Endothelial cell of umbilical vein (primary cell): ENCODE measurements around the gene CIDEC. TPM values are rescaled to one million over a fixed set of nuclear protein-coding genes. Genes with fewer than 3 reads are reported as not detected.

Experiments used
- BruUV-seq: library from RNA; stranded (reverse); fragments of 400-500 nt; replicated peaks from 2 replicates; lab custom pipeline; 2021; lab: Mats Ljungman, UMichigan
- CTCF ChIA-PET: fragments of 300-600, 350-600 bp; sonication (Branson Sonifier 250); formaldehyde crosslinking; loops from one replicate; lab custom pipeline; 2021; ENCODE audit warnings: antibody characterized with exemption, inconsistent platforms; lab: Charles Lee
- POLR2A ChIA-PET: fragments of 300-600, 350-600 bp; sonication (Branson Sonifier 250); formaldehyde crosslinking; loops from one replicate; lab custom pipeline; 2021; ENCODE audit warnings: antibody characterized with exemption, inconsistent platforms; lab: Charles Lee
- DNase-seq: peaks from one replicate; pipeline ENCODE4 v3.0.0-alpha.2; 2011; ENCODE audit warnings: low read depth, low spot score
- FAIRE-seq: peaks from 2 replicates; lab custom pipeline; 2011; peaks lifted over from hg19 to GRCh38; lab: Jason Lieb, UNC
- H2AFZ ChIP-seq: 2 replicates; pipeline ENCODE4 v1.6.0; 2012; ENCODE audit warnings: low read depth, low read length, control low read depth, inconsistent platforms
- H3K27ac ChIP-seq: 2 replicates; pipeline ENCODE4 v1.5.1; 2011; ENCODE audit warnings: low read depth, mild to moderate bottlenecking, control low read depth, low read length, moderate library complexity; ENCODE audit not compliant: insufficient read depth
- H3K27me3 ChIP-seq, 2 experiments: 2 replicates each; pipeline versions ENCODE4 v1.6.0 to v1.6.1; 2011; ENCODE audit warnings: low read length in 2 of 2, mixed read lengths in 1 of 2; ENCODE audit not compliant: control insufficient read depth in 2 of 2, insufficient read depth in 2 of 2
- H3K36me3 ChIP-seq, 2 experiments: 2 replicates in 1 of 2; 3 replicates in 1 of 2; pipeline ENCODE4 v1.5.1; 2011; ENCODE audit warnings: low read length in 2 of 2, mild to moderate bottlenecking in 1 of 2, moderate library complexity in 1 of 2; ENCODE audit not compliant: control insufficient read depth in 2 of 2, insufficient read depth in 2 of 2; ENCODE audit errors: extremely low read depth in 1 of 2
- H3K4me1 ChIP-seq: 3 replicates; pipeline ENCODE4 v1.5.1; 2011; ENCODE audit warnings: mild to moderate bottlenecking, low read length; ENCODE audit not compliant: control insufficient read depth, insufficient read depth; ENCODE audit errors: extremely low read depth
- H3K4me2 ChIP-seq: 2 replicates; pipeline ENCODE4 v1.6.1; 2011; ENCODE audit warnings: low read length, control low read depth, mixed read lengths; ENCODE audit not compliant: insufficient read depth
- H3K4me3 ChIP-seq, 3 experiments: fragments of 200-600 bp in 1 of 3; sonication (generic), shearing (Covaris generic) in 1 of 3; replicated peaks in 1 of 3; 2 replicates each; pipeline ENCODE4 v1.5.1; 2011 to 2016; ENCODE audit warnings: control low read depth in 3 of 3, low read length in 3 of 3, mild to moderate bottlenecking in 2 of 3, inconsistent platforms in 1 of 3, low read depth in 1 of 3, moderate library complexity in 1 of 3; ENCODE audit not compliant: insufficient read depth in 1 of 3
- H3K79me2 ChIP-seq: 2 replicates; pipeline ENCODE4 v1.6.0; 2012; ENCODE audit warnings: low read length, inconsistent platforms; ENCODE audit not compliant: control insufficient read depth, insufficient read depth
- H3K9ac ChIP-seq: replicated peaks from 2 replicates; pipeline ENCODE3; 2011; ENCODE audit warnings: low read length, control low read depth; ENCODE audit not compliant: insufficient read depth; ENCODE audit errors: extremely low read depth
- H3K9me1 ChIP-seq: replicated peaks from 3 replicates; pipeline ENCODE4 v1.6.0; 2011; ENCODE audit warnings: mild to moderate bottlenecking, low read length; ENCODE audit not compliant: control insufficient read depth, insufficient read depth; ENCODE audit errors: extremely low read depth
- H3K9me3 ChIP-seq: replicated peaks from 2 replicates; pipeline ENCODE4 v1.5.1; 2012; ENCODE audit warnings: low read length, inconsistent platforms; ENCODE audit not compliant: control insufficient read depth, insufficient read depth
- H4K20me1 ChIP-seq: replicated peaks from 2 replicates; pipeline ENCODE3; 2011; ENCODE audit warnings: mild to moderate bottlenecking, low read length; ENCODE audit not compliant: control insufficient read depth, insufficient read depth; ENCODE audit errors: extremely low read depth
- FOS ChIP-seq: IDR thresholded peaks from 2 replicates; pipeline ENCODE4 v1.6.1; 2011; ENCODE audit warnings: mild to moderate bottlenecking, low read length, moderate library complexity, borderline replicate concordance; ENCODE audit not compliant: insufficient read depth
- GATA2 ChIP-seq: IDR thresholded peaks from 2 replicates; pipeline ENCODE4 v1.7.0; 2011; ENCODE audit warnings: low read depth, mild to moderate bottlenecking, moderate library complexity, mixed read lengths, low read length; ENCODE audit not compliant: insufficient read length, insufficient read depth
- JUN ChIP-seq: IDR thresholded peaks from 2 replicates; pipeline ENCODE4 v1.6.1; 2011; ENCODE audit warnings: borderline replicate concordance, low read depth; ENCODE audit not compliant: insufficient read length, insufficient read depth
- MYC ChIP-seq: IDR thresholded peaks from one replicate; pipeline ENCODE4 v1.6.1; 2011; ENCODE audit warnings: mild to moderate bottlenecking, low read depth, low read length
- POLR2A ChIP-seq: IDR thresholded peaks from 2 replicates; pipeline ENCODE4 v1.6.1; 2012; ENCODE audit warnings: low read depth, mild to moderate bottlenecking, control low read depth, low read length
- POLR2AphosphoS5 ChIP-seq: IDR thresholded peaks from 2 replicates; pipeline ENCODE4 v1.6.1; 2012; ENCODE audit warnings: low read depth, mild to moderate bottlenecking, control low read depth, low read length, moderate library complexity; ENCODE audit not compliant: insufficient read depth
- dilution Hi-C: fragments of 300-500 bp; cut with MboI; formaldehyde crosslinking; loops from one replicate; pipeline ENCODE4 v1.15.0; 2019; ENCODE audit warnings: low sequenced_read_pairs; ENCODE audit not compliant: extremely low pct_ligation_motif_present
- intact Hi-C: fragments of 100-400 bp; cut with micrococcal nuclease; formaldehyde crosslinking; loops from one replicate; pipeline ENCODE4 v1.10.0; 2022
- polyA plus RNA-seq, 4 experiments: library from polyadenylated mRNA; depleted of rRNA in 3 of 4; stranded (reverse) in 3 of 4; unstranded in 1 of 4; fragments of >200 nt; gene quantifications; 2 replicates each; pipeline versions ENCODE4 v1.2.1 to v1.2.3, GENCODE V29; 2011 to 2012; ENCODE audit warnings: missing spikeins in 1 of 4
- total RNA-seq: library from RNA; stranded (reverse); gene quantifications from 2 replicates; pipeline ENCODE4 v1.2.3, GENCODE V29; 2021

CIDEC gene
- total and polyA plus RNA-seq, 2 donors (not counting 3 experiments of a cell fraction or from before 2014, with no cell fraction given) = 0.14 TPM; not detected in 1

DNA sequence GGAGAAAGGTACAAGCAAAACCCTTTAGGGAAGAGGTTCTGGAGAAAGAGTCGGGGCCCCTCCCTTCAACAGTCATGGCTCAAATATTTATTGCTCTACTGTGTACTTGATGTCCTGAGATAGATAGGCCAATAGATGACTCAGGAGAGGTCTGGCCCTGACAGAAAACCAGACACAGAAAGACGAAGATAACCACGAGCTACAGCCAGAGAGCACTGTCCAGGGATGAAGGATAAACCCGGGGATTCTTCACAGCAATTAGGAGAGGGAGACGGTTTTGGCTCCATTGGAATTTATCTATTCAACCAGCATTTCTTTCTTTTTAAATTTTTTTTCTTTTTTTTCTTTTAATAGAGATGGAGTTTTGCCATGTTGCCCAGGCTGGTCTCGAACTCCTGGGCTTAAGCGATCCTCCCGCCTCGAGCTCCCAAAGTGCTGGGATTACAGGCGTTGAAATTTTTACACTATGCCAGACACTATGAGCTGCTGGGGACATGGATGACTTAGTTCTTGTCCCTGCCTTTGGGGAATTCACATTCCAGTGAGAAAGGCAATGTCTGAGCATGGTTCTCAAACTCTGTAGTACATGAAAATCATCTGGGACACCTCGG lies 4.6 kb upstream of the CIDEC start:
- peak overlapping the region; percentile 84 for H2AFZ ChIP-seq
- CTCF ChIA-PET = interaction anchor here (1.7 to 2.3 kb wide), 4 partner anchors 9 to 48 kb away, joined by 4 to 14 read pairs (median 7); partner anchors contain the start of gene CRELD1
- dilution Hi-C loops = no loop called here

DNA sequence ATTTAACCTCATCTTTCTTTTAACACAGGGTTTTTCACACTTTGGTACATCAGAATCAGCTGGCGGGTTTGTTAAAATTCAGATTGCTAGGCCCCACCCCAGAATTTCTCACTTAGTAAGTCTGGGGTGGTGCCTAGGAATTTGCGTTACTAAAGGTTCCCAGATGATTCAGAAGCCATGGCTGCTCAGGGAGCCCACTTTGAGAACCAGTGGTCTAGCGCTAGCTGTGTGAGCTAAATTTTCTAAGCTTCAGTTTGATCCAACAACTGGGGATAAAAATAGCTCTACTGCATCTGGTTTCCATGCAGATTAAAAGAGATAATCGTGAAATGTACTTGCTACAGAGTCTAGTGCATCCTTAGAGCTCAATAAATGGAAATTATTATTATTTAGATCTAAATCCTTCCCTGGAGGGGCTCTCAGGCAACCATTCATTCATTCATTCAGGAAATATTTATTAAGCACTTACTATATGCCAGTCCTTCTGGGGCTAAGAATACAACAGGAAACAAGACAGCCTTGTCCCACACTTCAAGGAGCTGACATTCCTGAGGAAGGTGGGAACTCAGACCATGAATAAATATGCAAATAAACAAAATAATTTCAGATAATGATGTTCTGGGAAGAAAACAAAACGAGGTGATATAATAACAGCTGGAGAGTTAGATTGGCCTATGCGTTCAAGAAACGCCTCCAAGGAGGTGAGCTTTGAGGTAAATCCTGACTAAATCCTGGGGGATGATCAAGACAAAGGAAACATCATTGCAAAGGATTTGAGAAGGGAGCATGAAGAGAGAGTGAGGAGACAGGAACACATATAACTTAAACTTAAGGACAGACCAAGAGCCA lies 3.9 kb upstream of the CIDEC start:
- no peak for FAIRE-seq
- dilution Hi-C loops (no loop called here), intact Hi-C loops (no loop called here)
- no peak for TF ChIP-seq JUN
- TF ChIP-seq POLR2A = no peak
- no peak for TF ChIP-seq POLR2AphosphoS5
- no peak for TF ChIP-seq MYC
- H2AFZ ChIP-seq = peak overlapping the region; percentile 84
- H3K4me3 ChIP-seq = no peak overlapping the region
- H3K9me1 ChIP-seq = no peaks in the 10 kb centered on the region
- H3K4me2 ChIP-seq = no peak overlapping the region
- no peaks in the 10 kb centered on the region for H3K36me3 ChIP-seq
- no peaks in the 10 kb centered on the region for H3K27me3 ChIP-seq
- no peaks in the 10 kb centered on the region for H3K9me3 ChIP-seq
- no peak for DNase-seq
- H3K27ac ChIP-seq = no peak overlapping the region
- H3K9ac ChIP-seq = peak overlapping the region; percentile 1
- H4K20me1 ChIP-seq = no peaks in the 10 kb centered on the region
- peaks cover 7% of the 10 kb centered on the region for H3K4me1 ChIP-seq
- POLR2A ChIA-PET = interaction anchor here (0.6 to 1.2 kb wide), 3 partner anchors 10 to 49 kb away, joined by 3 to 10 read pairs (median 6); partner anchors contain the start of gene CRELD1
- CTCF ChIA-PET = interaction anchor here (0.7 to 2.3 kb wide), 8 partner anchors 10 to 147 kb away, joined by 3 to 14 read pairs (median 4); partner anchors contain the start of genes CRELD1, IL17RE and RPUSD3
- no TSS peak for BruUV-seq
- H3K79me2 ChIP-seq = no peaks in the 10 kb centered on the region

More for the DNA sequence above, 4.6 kb upstream of the CIDEC start:
- TF ChIP-seq JUN (no peak), GATA2 (peak; percentile 60), FOS (peak; percentile 48)
- Histone ChIP-seq H3K4me2 (no peak overlapping the region), H3K27ac (no peak overlapping the region), H3K9me3 (no peaks in the 10 kb centered on the region), H4K20me1 (no peaks in the 10 kb centered on the region), H3K27me3 (no peaks in the 10 kb centered on the region), H3K4me1 (peaks cover 7% of the 10 kb centered on the region), H3K9ac (peak overlapping the region; percentile 1), H3K36me3 (no peaks in the 10 kb centered on the region), H3K4me3 (no peak overlapping the region), H3K9me1 (no peaks in the 10 kb centered on the region), H3K79me2 (no peaks in the 10 kb centered on the region)
- FAIRE-seq (peak; percentile 24), DNase-seq (no peak)
- POLR2A ChIA-PET = interaction anchor here (0.6 to 1.2 kb wide), 3 partner anchors 9 to 307 kb away, joined by 3 to 6 read pairs (median 4); partner anchors contain the start of gene CRELD1
- BruUV-seq = no TSS peak
- intact Hi-C loops = no loop called here
